Measurements from ENCODE around the gene TRPC4. TPM values are rescaled to one million over a fixed set of nuclear protein-coding genes. Genes with fewer than 3 reads are reported as not detected.

The TRPC4 gene
- polyA plus RNA-seq, 1 experiment: 1.8 TPM

GRCh38 chr13:37878921-37879320 is 9.3 kb upstream of the TRPC4 start:
- TF ChIP-seq CTCF (IDR thresholded peaks at IDR 0.05; ENCODE audit: low read depth, low read length): no peak
- H3K4me3 ChIP-seq (ENCODE audit: low read depth, low read length): no peak overlapping the region
- H3K27me3 ChIP-seq (ENCODE audit: control insufficient read depth, insufficient read depth, low read length): no peaks in the 10 kb centered on the region
- ChIA-PET CTCF (no interaction called here), POLR2A (no interaction called here)
- H3K27ac ChIP-seq (ENCODE audit: low read depth, low read length): no peak overlapping the region
- DNase-seq (ENCODE audit: low read depth, low spot score): no peak
- H3K9me3 ChIP-seq (ENCODE audit: control insufficient read depth, insufficient read depth, low read length): no peaks in the 10 kb centered on the region

- Histone ChIP-seq H3K9me3 (ENCODE audit: control insufficient read depth, insufficient read depth, low read length) (no peaks in the 10 kb centered on the region), H3K4me3 (ENCODE audit: low read depth, low read length) (no peak overlapping the region), H3K27me3 (ENCODE audit: control insufficient read depth, insufficient read depth, low read length) (no peaks in the 10 kb centered on the region), H3K27ac (ENCODE audit: low read depth, low read length) (no peak overlapping the region)
- ChIA-PET CTCF (no interaction called here), POLR2A (no interaction called here)
- TF ChIP-seq CTCF (IDR thresholded peaks at IDR 0.05; ENCODE audit: low read depth, low read length): no peak
- DNase-seq (ENCODE audit: low read depth, low spot score): no peak
Observed at GRCh38 chr13:37878496-37878895, 8.9 kb upstream of the TRPC4 start.

- POLR2A ChIA-PET: no interaction called here
Observed at GRCh38 chr13:37870895-37871550, 1.5 kb upstream of the TRPC4 start.

GRCh38 chr13:37870489-37870845 is 895 bp upstream of the TRPC4 start:
- POLR2A ChIA-PET: no interaction called here
- H3K4me3 ChIP-seq (ENCODE audit: low read depth, low read length): peak overlapping the region; percentile 76
- H3K27ac ChIP-seq (ENCODE audit: low read depth, low read length): no peak overlapping the region
- H3K9me3 ChIP-seq (ENCODE audit: control insufficient read depth, insufficient read depth, low read length): no peaks in the 10 kb centered on the region
- no peak for DNase-seq (ENCODE audit: low read depth, low spot score)
- H3K27me3 ChIP-seq (ENCODE audit: control insufficient read depth, insufficient read depth, low read length): no peaks in the 10 kb centered on the region
- TF ChIP-seq CTCF (IDR thresholded peaks at IDR 0.05; ENCODE audit: low read depth, low read length): no peak
- CTCF ChIA-PET: interaction anchor here (0.7 to 3.5 kb wide), 9 partner anchors 11 to 712 kb away, joined by 3 to 19 read pairs (median 3); no protein-coding TSS in a partner anchor

More at GRCh38 chr13:37870895-37871550, 1.5 kb upstream of the TRPC4 start:
- Histone ChIP-seq H3K27me3 (ENCODE audit: control insufficient read depth, insufficient read depth, low read length) (no peaks in the 10 kb centered on the region), H3K9me3 (ENCODE audit: control insufficient read depth, insufficient read depth, low read length) (no peaks in the 10 kb centered on the region), H3K27ac (ENCODE audit: low read depth, low read length) (peak overlapping the region; percentile 22), H3K4me3 (ENCODE audit: low read depth, low read length) (peak overlapping the region; percentile 76)
- DNase-seq (ENCODE audit: low read depth, low spot score): no peak
- CTCF ChIA-PET: interaction anchor here (0.7 to 3.5 kb wide), 7 partner anchors 12 to 356 kb away, joined by 3 to 19 read pairs (median 4); no protein-coding TSS in a partner anchor
- no peak for TF ChIP-seq CTCF (IDR thresholded peaks at IDR 0.05; ENCODE audit: low read depth, low read length)

- CTCF ChIA-PET: interaction anchor here (0.6 to 3.5 kb wide), 9 partner anchors 10 to 721 kb away, joined by 3 to 19 read pairs (median 3); no protein-coding TSS in a partner anchor
- TF ChIP-seq CTCF (IDR thresholded peaks at IDR 0.05; ENCODE audit: low read depth, low read length): no peak
- Histone ChIP-seq H3K27ac (ENCODE audit: low read depth, low read length) (no peak overlapping the region), H3K9me3 (ENCODE audit: control insufficient read depth, insufficient read depth, low read length) (no peaks in the 10 kb centered on the region), H3K27me3 (ENCODE audit: control insufficient read depth, insufficient read depth, low read length) (no peaks in the 10 kb centered on the region), H3K4me3 (ENCODE audit: low read depth, low read length) (peak overlapping the region; percentile 76)
- POLR2A ChIA-PET: interaction anchor here (0.8 kb wide), 1 partner anchor 213 kb away, joined by 3 read pairs; no protein-coding TSS in a partner anchor
- DNase-seq (ENCODE audit: low read depth, low spot score): no peak
Observed at GRCh38 chr13:37869506-37869755, 141 bp downstream of the TRPC4 start.
